CD4-positive, alpha-beta T cell (primary cell): ENCODE data around the gene PPP2R2C. TPM values are rescaled to one million over a fixed set of nuclear protein-coding genes. Genes with fewer than 3 reads are reported as not detected.

Source experiments
- ATAC-seq: fragments of 200-7000 bp; cut with Tn5 transposase; one replicate; pipeline ENCODE4 v1.10.0; 2022; ENCODE audit warnings: mild to moderate bottlenecking; ENCODE audit not compliant: poor library complexity
- CTCF ChIA-PET: fragments of 350-600 bp; sonication (Branson Sonifier 250); formaldehyde crosslinking; loops from one replicate; lab custom pipeline; 2021; ENCODE audit warnings: antibody characterized with exemption, inconsistent platforms; lab: Charles Lee
- POLR2A ChIA-PET: fragments of 350-600 bp; sonication (Branson Sonifier 250); formaldehyde crosslinking; loops from one replicate; lab custom pipeline; 2021; ENCODE audit warnings: antibody characterized with exemption, inconsistent platforms; lab: Charles Lee
- DNase-seq, 14 experiments: peaks; one replicate each; pipeline ENCODE4 v3.0.0-alpha.2; 2013 to 2020; ENCODE audit warnings: mixed read lengths in 2 of 14
- H3K27ac ChIP-seq, 2 donors: one replicate each; pipeline versions ENCODE4 v1.5.1 to v1.7.0; 2013; ENCODE audit warnings: low read length in 2 of 2, low read depth in 1 of 2, mild to moderate bottlenecking in 1 of 2
- H3K27me3 ChIP-seq, 2 experiments: 1 replicate in 1 of 2; 2 replicates in 1 of 2; pipeline versions ENCODE4 v1.6.1 to v1.7.0; 2013; ENCODE audit warnings: low read length in 2 of 2, control low read depth in 1 of 2, mild to moderate bottlenecking in 1 of 2, moderate library complexity in 1 of 2; ENCODE audit not compliant: insufficient read depth in 2 of 2, control insufficient read depth in 1 of 2
- H3K36me3 ChIP-seq: one replicate; pipeline ENCODE4 v1.6.1; 2013; ENCODE audit warnings: low read length, control low read depth; ENCODE audit not compliant: insufficient read depth
- H3K4me1 ChIP-seq: one replicate; pipeline ENCODE4 v1.6.1; 2013; ENCODE audit warnings: low read length, control low read depth; ENCODE audit not compliant: insufficient read depth
- H3K4me3 ChIP-seq: one replicate; pipeline ENCODE4 v1.5.1; 2013; ENCODE audit warnings: mild to moderate bottlenecking, low read length, moderate library complexity
- H3K9me3 ChIP-seq, 2 experiments: 1 replicate in 1 of 2; 2 replicates in 1 of 2; pipeline versions ENCODE4 v1.6.1 to v1.7.0; 2013; ENCODE audit warnings: low read length in 2 of 2, mild to moderate bottlenecking in 2 of 2, control low read depth in 1 of 2, moderate library complexity in 1 of 2; ENCODE audit not compliant: control insufficient read depth in 1 of 2, insufficient read depth in 1 of 2
- H3K27ac Mint-ChIP-seq: one replicate; pipeline ENCODE4 v1.8.0; 2020; ENCODE audit warnings: mixed read lengths
- H3K27me3 Mint-ChIP-seq: one replicate; pipeline ENCODE4 v1.8.0; 2021; ENCODE audit warnings: mixed read lengths
- H3K36me3 Mint-ChIP-seq: one replicate; pipeline ENCODE4 v1.8.0; 2021; ENCODE audit warnings: low read depth, mixed read lengths
- H3K4me1 Mint-ChIP-seq: one replicate; pipeline ENCODE4 v1.8.0; 2021; ENCODE audit warnings: low read depth, mixed read lengths
- H3K4me3 Mint-ChIP-seq: one replicate; pipeline ENCODE4 v1.8.0; 2020; ENCODE audit warnings: mild to moderate bottlenecking, mixed read lengths
- H3K9me3 Mint-ChIP-seq: one replicate; pipeline ENCODE4 v1.8.0; 2020; ENCODE audit warnings: mixed read lengths
- CTCF ChIP-seq: fragments of 200-600 bp; IDR thresholded peaks from one replicate; pipeline ENCODE4 v1.8.0; 2022; ENCODE audit warnings: antibody characterized with exemption, mild to moderate bottlenecking
- intact Hi-C, 2 experiments: fragments of 100-400 bp; cut with DNase I in 1 of 2; cut with micrococcal nuclease in 1 of 2; formaldehyde crosslinking; loops; one replicate each; pipeline versions ENCODE4 v1.15.1 to v1.9.0; 2023 to 2025; cut with DNase I, micrococcal nuclease
- total RNA-seq, 174 experiments: library from RNA in 2 of 174; stranded (reverse) in 2 of 174; gene quantifications; one replicate each; pipeline ENCODE4 v1.2.3 and lab custom pipeline; 2021 to 2026

The PPP2R2C gene
- total RNA-seq, 2 experiments from 2014 or later: not detected

GRCh38 chr4:6340446-6341015 lies 131.9 kb downstream of the PPP2R2C start:
- Mint-ChIP-seq H3K27me3 (peaks cover 35% of the 10 kb centered on the region), H3K9me3 (no peaks in the 10 kb centered on the region), H3K27ac (no peak overlapping the region), H3K36me3 (no peaks in the 10 kb centered on the region), H3K4me3 (no peak overlapping the region), H3K4me1 (peaks cover 19% of the 10 kb centered on the region)
- Histone ChIP-seq H3K4me3 (no peak overlapping the region), H3K4me1 (peaks cover 24% of the 10 kb centered on the region), H3K36me3 (no peaks in the 10 kb centered on the region), H3K27me3 (peaks cover 8 to 11% of the 10 kb centered on the region in 2 experiments), H3K27ac (no peak overlapping the region), H3K9me3 (peaks cover 0 to 5% of the 10 kb centered on the region in 2 experiments)
- intact Hi-C loops: no loop called here
- TF ChIP-seq CTCF: no peak
- POLR2A ChIA-PET: no interaction called here
- CTCF ChIA-PET: interaction anchor here (1.2 kb wide), 1 partner anchor 9 kb away, joined by 3 read pairs; no protein-coding TSS in a partner anchor
- DNase-seq: no peak
- ATAC-seq: no peak

GRCh38 chr4:6339818-6340445 lies 132.5 kb downstream of the PPP2R2C start:
- peaks cover 24% of the 10 kb centered on the region for H3K4me1 ChIP-seq
- intact Hi-C loops: no loop called here
- H3K27ac Mint-ChIP-seq: no peak overlapping the region
- peaks cover 19% of the 10 kb centered on the region for H3K4me1 Mint-ChIP-seq
- POLR2A ChIA-PET: no interaction called here
- H3K27ac ChIP-seq: no peak overlapping the region
- CTCF ChIA-PET: interaction anchor here (1.2 to 1.4 kb wide), 2 partner anchors 8 to 12 kb away, joined by 3 to 4 read pairs; no protein-coding TSS in a partner anchor
- H3K9me3 Mint-ChIP-seq: no peaks in the 10 kb centered on the region
- no peak for TF ChIP-seq CTCF
- no peaks in the 10 kb centered on the region for H3K9me3 ChIP-seq
- no peaks in the 10 kb centered on the region for H3K36me3 Mint-ChIP-seq
- H3K4me3 Mint-ChIP-seq: no peak overlapping the region
- DNase-seq (no peak), ATAC-seq (no peak)
- H3K27me3 Mint-ChIP-seq: peaks cover 41% of the 10 kb centered on the region
- peaks cover 8 to 11% of the 10 kb centered on the region in 2 experiments for H3K27me3 ChIP-seq
- no peak overlapping the region for H3K4me3 ChIP-seq
- H3K36me3 ChIP-seq: no peaks in the 10 kb centered on the region

- DNase-seq (no peak), ATAC-seq (no peak)
- Histone ChIP-seq H3K27ac (no peak overlapping the region), H3K4me3 (no peak overlapping the region), H3K36me3 (no peaks in the 10 kb centered on the region), H3K9me3 (peaks cover 0 to 6% of the 10 kb centered on the region in 2 experiments), H3K4me1 (peaks cover 24% of the 10 kb centered on the region), H3K27me3 (peaks cover 8 to 11% of the 10 kb centered on the region in 2 experiments)
- CTCF ChIA-PET: interaction anchor here (1.2 to 1.4 kb wide), 2 partner anchors 8 to 12 kb away, joined by 3 to 4 read pairs; no protein-coding TSS in a partner anchor
- H3K4me1 Mint-ChIP-seq: peaks cover 19% of the 10 kb centered on the region
- H3K27ac Mint-ChIP-seq: no peak overlapping the region
- H3K9me3 Mint-ChIP-seq: no peaks in the 10 kb centered on the region
- no peak for TF ChIP-seq CTCF
- intact Hi-C loops: no loop called here
- no peak overlapping the region for H3K4me3 Mint-ChIP-seq
- peaks cover 44% of the 10 kb centered on the region for H3K27me3 Mint-ChIP-seq
- no peaks in the 10 kb centered on the region for H3K36me3 Mint-ChIP-seq
- POLR2A ChIA-PET: no interaction called here
Observed at GRCh38 chr4:6338951-6339817, 133.2 kb downstream of the PPP2R2C start.
